Measurements from ENCODE around the gene EHMT1. TPM values are rescaled to one million over a fixed set of nuclear protein-coding genes. Genes with fewer than 3 reads are reported as not detected.
"Not testable (repeated sequence)": the region's sequence is repeated elsewhere in the genome, so short reads cannot be mapped to it uniquely, and the experiment has no call there.

The EHMT1 gene
- total and polyA plus RNA-seq, 2 donors, result 37.3 to 56.9 TPM

GRCh38 chr9:137774775-137775386, 156.1 kb downstream of the EHMT1 start:
- DNase-seq (ENCODE audit: low read depth in 6 of 9, low spot score in 9 of 9), result no peak
- WGBS, result 98% methylated on average over 24 of the region's 24 CpGs
- Histone ChIP-seq H3K36me3 (ENCODE audit: control insufficient read depth in 2 of 2, insufficient read depth in 2 of 2, low read length in 1 of 2) (peaks cover 66 to 86% of the 10 kb centered on the region in 2 donors), H3K27me3 (ENCODE audit: control insufficient read depth in 2 of 2, insufficient read depth in 1 of 2, low read length in 1 of 2) (no peaks in the 10 kb centered on the region), H3K9me3 (ENCODE audit: control insufficient read depth in 2 of 2, insufficient read depth in 1 of 2, low read length in 1 of 2) (no peaks in the 10 kb centered on the region), H3K4me3 (ENCODE audit: low read length in 2 of 2) (no peak overlapping the region), H3K4me1 (ENCODE audit: control insufficient read depth in 2 of 2, insufficient read depth in 2 of 2, low read length in 2 of 2) (no peaks in the 10 kb centered on the region), H3K27ac (ENCODE audit: low read depth in 1 of 2, low read length in 1 of 2) (no peak overlapping the region)

- H3K27me3 ChIP-seq (ENCODE audit: control insufficient read depth in 2 of 2, insufficient read depth in 1 of 2, low read length in 1 of 2), result no peaks in the 10 kb centered on the region
- peaks cover 59 to 81% of the 10 kb centered on the region in 2 donors for H3K36me3 ChIP-seq (ENCODE audit: control insufficient read depth in 2 of 2, insufficient read depth in 2 of 2, low read length in 1 of 2)
- H3K4me3 ChIP-seq (ENCODE audit: low read length in 2 of 2), result no peak overlapping the region
- H3K27ac ChIP-seq (ENCODE audit: low read depth in 1 of 2, low read length in 1 of 2), result no peak overlapping the region
- 96% methylated on average over 22 of the region's 22 CpGs for WGBS
- H3K4me1 ChIP-seq (ENCODE audit: control insufficient read depth in 2 of 2, insufficient read depth in 2 of 2, low read length in 2 of 2), result no peaks in the 10 kb centered on the region
- DNase-seq (ENCODE audit: low read depth in 6 of 9, low spot score in 9 of 9), result no peak
- H3K9me3 ChIP-seq (ENCODE audit: control insufficient read depth in 2 of 2, insufficient read depth in 1 of 2, low read length in 1 of 2), result no peaks in the 10 kb centered on the region
These were observed 157.6 kb downstream of the EHMT1 start for GRCh38 chr9:137776306-137776995.

GRCh38 chr9:137777761-137778160, 159.0 kb downstream of the EHMT1 start:
- H3K27me3 ChIP-seq (ENCODE audit: control insufficient read depth in 2 of 2, insufficient read depth in 1 of 2, low read length in 1 of 2), result no peaks in the 10 kb centered on the region
- DNase-seq (ENCODE audit: low read depth in 6 of 9, low spot score in 9 of 9), result no peak
- H3K4me3 ChIP-seq (ENCODE audit: low read length in 2 of 2), result no peak overlapping the region
- WGBS, result 98% methylated on average over 20 of the region's 20 CpGs
- peaks cover 71 to 84% of the 10 kb centered on the region in 2 donors for H3K36me3 ChIP-seq (ENCODE audit: control insufficient read depth in 2 of 2, insufficient read depth in 2 of 2, low read length in 1 of 2)
- no peaks in the 10 kb centered on the region for H3K4me1 ChIP-seq (ENCODE audit: control insufficient read depth in 2 of 2, insufficient read depth in 2 of 2, low read length in 2 of 2)
- H3K27ac ChIP-seq (ENCODE audit: low read depth in 1 of 2, low read length in 1 of 2), result no peak overlapping the region
- H3K9me3 ChIP-seq (ENCODE audit: control insufficient read depth in 2 of 2, insufficient read depth in 1 of 2, low read length in 1 of 2), result no peaks in the 10 kb centered on the region

GRCh38 chr9:137778336-137778735, 159.5 kb downstream of the EHMT1 start:
- no peak overlapping the region for H3K4me3 ChIP-seq (ENCODE audit: low read length in 2 of 2)
- H3K27me3 ChIP-seq (ENCODE audit: control insufficient read depth in 2 of 2, insufficient read depth in 1 of 2, low read length in 1 of 2), result no peaks in the 10 kb centered on the region
- H3K4me1 ChIP-seq (ENCODE audit: control insufficient read depth in 2 of 2, insufficient read depth in 2 of 2, low read length in 2 of 2), result no peaks in the 10 kb centered on the region
- 98% methylated on average over 11 of the region's 11 CpGs for WGBS
- H3K36me3 ChIP-seq (ENCODE audit: control insufficient read depth in 2 of 2, insufficient read depth in 2 of 2, low read length in 1 of 2), result peaks cover 76 to 85% of the 10 kb centered on the region in 2 donors
- peak overlapping the region in 1 of 2 donors; percentile 8 for H3K27ac ChIP-seq (ENCODE audit: low read depth in 1 of 2, low read length in 1 of 2)
- no peaks in the 10 kb centered on the region for H3K9me3 ChIP-seq (ENCODE audit: control insufficient read depth in 2 of 2, insufficient read depth in 1 of 2, low read length in 1 of 2)
- no peak for DNase-seq (ENCODE audit: low read depth in 6 of 9, low spot score in 9 of 9)

- H3K27ac ChIP-seq (ENCODE audit: low read depth in 1 of 2, low read length in 1 of 2), result no peak overlapping the region
- DNase-seq (ENCODE audit: low read depth in 6 of 9, low spot score in 9 of 9), result no peak
- WGBS, result 97% methylated on average over 10 of the region's 10 CpGs
These were observed 160.1 kb downstream of the EHMT1 start for GRCh38 chr9:137778914-137779313.

GRCh38 chr9:137780031-137780430, 161.2 kb downstream of the EHMT1 start:
- H3K36me3 ChIP-seq (ENCODE audit: control insufficient read depth in 2 of 2, insufficient read depth in 2 of 2, low read length in 1 of 2), result peaks cover 71 to 86% of the 10 kb centered on the region in 2 donors
- WGBS, result 98% methylated on average over 19 of the region's 19 CpGs
- not testable (repeated sequence) for H3K4me1 ChIP-seq (ENCODE audit: control insufficient read depth in 2 of 2, insufficient read depth in 2 of 2, low read length in 2 of 2); H3K9me3 ChIP-seq (ENCODE audit: control insufficient read depth in 2 of 2, insufficient read depth in 1 of 2, low read length in 1 of 2); DNase-seq (ENCODE audit: low read depth in 6 of 9, low spot score in 9 of 9); H3K27ac ChIP-seq (ENCODE audit: low read depth in 1 of 2, low read length in 1 of 2); H3K27me3 ChIP-seq (ENCODE audit: control insufficient read depth in 2 of 2, insufficient read depth in 1 of 2, low read length in 1 of 2); H3K4me3 ChIP-seq (ENCODE audit: low read length in 2 of 2)

More at GRCh38 chr9:137778914-137779313, 160.1 kb downstream of the EHMT1 start:
- no peaks in the 10 kb centered on the region for H3K27me3 ChIP-seq (ENCODE audit: control insufficient read depth in 2 of 2, insufficient read depth in 1 of 2, low read length in 1 of 2)
- H3K4me1 ChIP-seq (ENCODE audit: control insufficient read depth in 2 of 2, insufficient read depth in 2 of 2, low read length in 2 of 2), result no peaks in the 10 kb centered on the region
- no peaks in the 10 kb centered on the region for H3K9me3 ChIP-seq (ENCODE audit: control insufficient read depth in 2 of 2, insufficient read depth in 1 of 2, low read length in 1 of 2)
- H3K36me3 ChIP-seq (ENCODE audit: control insufficient read depth in 2 of 2, insufficient read depth in 2 of 2, low read length in 1 of 2), result peaks cover 71 to 86% of the 10 kb centered on the region in 2 donors
- H3K4me3 ChIP-seq (ENCODE audit: low read length in 2 of 2), result no peak overlapping the region

- Histone ChIP-seq H3K36me3 (ENCODE audit: control insufficient read depth in 2 of 2, insufficient read depth in 2 of 2, low read length in 1 of 2) (peaks cover 64 to 85% of the 10 kb centered on the region in 2 donors), H3K9me3 (ENCODE audit: control insufficient read depth in 2 of 2, insufficient read depth in 1 of 2, low read length in 1 of 2) (no peaks in the 10 kb centered on the region), H3K27ac (ENCODE audit: low read depth in 1 of 2, low read length in 1 of 2) (no peak overlapping the region), H3K27me3 (ENCODE audit: control insufficient read depth in 2 of 2, insufficient read depth in 1 of 2, low read length in 1 of 2) (no peaks in the 10 kb centered on the region), H3K4me1 (ENCODE audit: control insufficient read depth in 2 of 2, insufficient read depth in 2 of 2, low read length in 2 of 2) (no peaks in the 10 kb centered on the region), H3K4me3 (ENCODE audit: low read length in 2 of 2) (no peak overlapping the region)
- no peak for DNase-seq (ENCODE audit: low read depth in 6 of 9, low spot score in 9 of 9)
- WGBS, result 98% methylated on average over 29 of the region's 29 CpGs
These were observed 163.2 kb downstream of the EHMT1 start for GRCh38 chr9:137781906-137782585.

GRCh38 chr9:137783521-137783920, 164.7 kb downstream of the EHMT1 start:
- DNase-seq (ENCODE audit: low read depth in 6 of 9, low spot score in 9 of 9), result no peak
- no peak overlapping the region for H3K4me3 ChIP-seq (ENCODE audit: low read length in 2 of 2)
- H3K27ac ChIP-seq (ENCODE audit: low read depth in 1 of 2, low read length in 1 of 2), result no peak overlapping the region
- no peaks in the 10 kb centered on the region for H3K27me3 ChIP-seq (ENCODE audit: control insufficient read depth in 2 of 2, insufficient read depth in 1 of 2, low read length in 1 of 2)
- H3K4me1 ChIP-seq (ENCODE audit: control insufficient read depth in 2 of 2, insufficient read depth in 2 of 2, low read length in 2 of 2), result no peaks in the 10 kb centered on the region
- 97% methylated on average over 12 of the region's 12 CpGs for WGBS
- H3K36me3 ChIP-seq (ENCODE audit: control insufficient read depth in 2 of 2, insufficient read depth in 2 of 2, low read length in 1 of 2), result peaks cover 54 to 86% of the 10 kb centered on the region in 2 donors
- H3K9me3 ChIP-seq (ENCODE audit: control insufficient read depth in 2 of 2, insufficient read depth in 1 of 2, low read length in 1 of 2), result no peaks in the 10 kb centered on the region

DNA sequence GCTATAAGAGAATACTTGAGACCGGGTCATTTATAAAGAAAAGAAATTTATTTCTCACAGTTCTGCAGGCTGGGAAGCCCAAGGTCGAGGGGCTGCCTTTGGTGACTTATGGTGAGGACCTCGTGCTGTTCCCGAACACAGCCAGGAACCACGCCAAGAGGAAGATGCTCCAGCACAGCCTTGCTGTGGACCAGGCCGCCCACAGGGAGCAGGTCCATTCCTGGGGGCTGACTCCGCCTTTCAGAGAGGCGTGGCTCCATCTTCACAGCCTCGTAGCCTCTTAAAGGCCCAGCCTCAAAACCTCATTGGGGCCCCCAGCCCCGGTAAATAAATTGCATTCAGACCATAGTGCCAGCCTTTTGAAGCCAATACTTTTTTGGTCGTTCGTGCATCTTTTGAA, 165.2 kb downstream of the EHMT1 start:
- no peaks in the 10 kb centered on the region for H3K9me3 ChIP-seq (ENCODE audit: control insufficient read depth in 2 of 2, insufficient read depth in 1 of 2, low read length in 1 of 2)
- no peak overlapping the region for H3K27ac ChIP-seq (ENCODE audit: low read depth in 1 of 2, low read length in 1 of 2)
- no peak overlapping the region for H3K4me3 ChIP-seq (ENCODE audit: low read length in 2 of 2)
- DNase-seq (ENCODE audit: low read depth in 6 of 9, low spot score in 9 of 9), result no peak
- H3K27me3 ChIP-seq (ENCODE audit: control insufficient read depth in 2 of 2, insufficient read depth in 1 of 2, low read length in 1 of 2), result no peaks in the 10 kb centered on the region
- peaks cover 51 to 85% of the 10 kb centered on the region in 2 donors for H3K36me3 ChIP-seq (ENCODE audit: control insufficient read depth in 2 of 2, insufficient read depth in 2 of 2, low read length in 1 of 2)
- H3K4me1 ChIP-seq (ENCODE audit: control insufficient read depth in 2 of 2, insufficient read depth in 2 of 2, low read length in 2 of 2), result no peaks in the 10 kb centered on the region
- 97% methylated on average over 12 of the region's 12 CpGs for WGBS
